ENCODE data around the gene CRB2.

The CRB2 gene

GRCh38 chr9:123380852-123381705 lies 25.1 kb downstream of the CRB2 start:
- Histone ChIP-seq H3K27me3 (ENCODE audit: insufficient read depth, low read length, poor library complexity) (no peaks in the 10 kb centered on the region), H3K36me3 (ENCODE audit: insufficient read depth, low read length) (no peaks in the 10 kb centered on the region), H3K79me2 (ENCODE audit: insufficient read depth, low read length) (no peaks in the 10 kb centered on the region), H4K20me1 (ENCODE audit: insufficient read depth, low read length) (no peaks in the 10 kb centered on the region), H3K4me2 (ENCODE audit: insufficient read depth, low read length) (no peak overlapping the region), H3K4me3 (ENCODE audit: low read depth in 1 of 2, low read length in 2 of 2) (no peak overlapping the region), H3K9me3 (ENCODE audit: insufficient read depth, low read length, severe bottlenecking) (no peaks in the 10 kb centered on the region), H2AFZ (ENCODE audit: low read depth, low read length) (no peak overlapping the region), H3K9ac (ENCODE audit: low read depth, low read length) (no peak overlapping the region), H3K27ac (ENCODE audit: low read length) (no peak overlapping the region), H3K4me1 (ENCODE audit: insufficient read depth, low read length) (0 out of 2 replicates have a peak, but pooled peaks cover 4% of the 10 kb centered on the region)
- TF ChIP-seq, protein P1, sequence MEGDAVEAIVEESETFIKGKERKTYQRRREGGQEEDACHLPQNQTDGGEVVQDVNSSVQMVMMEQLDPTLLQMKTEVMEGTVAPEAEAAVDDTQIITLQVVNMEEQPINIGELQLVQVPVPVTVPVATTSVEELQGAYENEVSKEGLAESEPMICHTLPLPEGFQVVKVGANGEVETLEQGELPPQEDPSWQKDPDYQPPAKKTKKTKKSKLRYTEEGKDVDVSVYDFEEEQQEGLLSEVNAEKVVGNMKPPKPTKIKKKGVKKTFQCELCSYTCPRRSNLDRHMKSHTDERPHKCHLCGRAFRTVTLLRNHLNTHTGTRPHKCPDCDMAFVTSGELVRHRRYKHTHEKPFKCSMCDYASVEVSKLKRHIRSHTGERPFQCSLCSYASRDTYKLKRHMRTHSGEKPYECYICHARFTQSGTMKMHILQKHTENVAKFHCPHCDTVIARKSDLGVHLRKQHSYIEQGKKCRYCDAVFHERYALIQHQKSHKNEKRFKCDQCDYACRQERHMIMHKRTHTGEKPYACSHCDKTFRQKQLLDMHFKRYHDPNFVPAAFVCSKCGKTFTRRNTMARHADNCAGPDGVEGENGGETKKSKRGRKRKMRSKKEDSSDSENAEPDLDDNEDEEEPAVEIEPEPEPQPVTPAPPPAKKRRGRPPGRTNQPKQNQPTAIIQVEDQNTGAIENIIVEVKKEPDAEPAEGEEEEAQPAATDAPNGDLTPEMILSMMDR (IDR thresholded peaks at IDR 0.05; ENCODE audit: borderline replicate concordance, extremely low read depth, low read length, poor library complexity, severe bottlenecking), result no peak
- no peak for TF ChIP-seq EZH2 (IDR thresholded peaks at IDR 0.05; ENCODE audit: borderline replicate concordance, low read depth, low read length, severe bottlenecking)
- no peak for DNase-seq
- ATAC-seq (ENCODE audit: insufficient read depth, low read depth), result no peak

GRCh38 chr9:123382653-123383511 lies 26.9 kb downstream of the CRB2 start:
- no peak overlapping the region for H3K4me3 ChIP-seq (ENCODE audit: low read depth in 1 of 2, low read length in 2 of 2)
- no peaks in the 10 kb centered on the region for H3K27me3 ChIP-seq (ENCODE audit: insufficient read depth, low read length, poor library complexity)
- H2AFZ ChIP-seq (ENCODE audit: low read depth, low read length), result no peak overlapping the region
- DNase-seq (no peak), ATAC-seq (ENCODE audit: insufficient read depth, low read depth) (no peak)
- H4K20me1 ChIP-seq (ENCODE audit: insufficient read depth, low read length), result no peaks in the 10 kb centered on the region
- H3K36me3 ChIP-seq (ENCODE audit: insufficient read depth, low read length), result no peaks in the 10 kb centered on the region
- no peaks in the 10 kb centered on the region for H3K9me3 ChIP-seq (ENCODE audit: insufficient read depth, low read length, severe bottlenecking)
- H3K27ac ChIP-seq (ENCODE audit: low read length), result no peak overlapping the region
- TF ChIP-seq, protein P1 (IDR thresholded peaks at IDR 0.05; ENCODE audit: borderline replicate concordance, extremely low read depth, low read length, poor library complexity, severe bottlenecking), result no peak
- TF ChIP-seq EZH2 (IDR thresholded peaks at IDR 0.05; ENCODE audit: borderline replicate concordance, low read depth, low read length, severe bottlenecking), result no peak
- H3K4me1 ChIP-seq (ENCODE audit: insufficient read depth, low read length), result no peaks in the 10 kb centered on the region
- H3K9ac ChIP-seq (ENCODE audit: low read depth, low read length), result no peak overlapping the region
- no peaks in the 10 kb centered on the region for H3K79me2 ChIP-seq (ENCODE audit: insufficient read depth, low read length)
- no peak overlapping the region for H3K4me2 ChIP-seq (ENCODE audit: insufficient read depth, low read length)

DNA sequence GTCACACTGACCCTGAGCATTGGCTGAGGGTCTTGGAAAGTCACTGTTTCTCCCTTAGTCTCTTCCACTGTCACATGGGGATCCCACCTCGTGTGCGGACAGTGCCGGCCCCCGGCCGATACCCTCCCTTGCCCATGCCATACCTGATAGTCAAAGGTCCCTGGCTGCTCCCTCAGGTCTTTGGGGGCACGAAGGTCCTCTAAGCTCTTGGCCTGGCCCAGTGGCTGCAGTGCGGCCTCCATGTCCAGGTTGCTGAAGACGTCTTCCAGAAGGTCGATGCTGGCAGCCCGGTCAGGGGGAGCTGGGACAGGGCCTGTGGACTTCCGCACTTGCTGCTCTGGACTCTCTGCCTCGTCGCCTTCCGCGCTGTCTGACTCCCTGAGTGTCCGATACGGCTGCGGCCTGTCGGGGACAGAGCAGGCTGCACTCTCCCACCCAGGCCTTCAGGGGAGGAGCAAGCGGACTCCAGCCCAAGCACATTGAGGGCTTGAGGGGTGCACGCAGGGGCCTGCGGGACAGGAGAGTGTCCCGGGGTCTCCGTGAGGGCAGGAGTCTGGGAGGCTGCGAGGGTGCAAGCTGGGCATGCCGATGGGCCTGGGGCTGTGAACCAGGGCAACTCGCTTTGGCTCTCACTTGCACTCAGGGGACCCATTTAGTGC lies 27.6 kb downstream of the CRB2 start:
- no peak overlapping the region for H3K4me3 ChIP-seq (ENCODE audit: low read depth in 1 of 2, low read length in 2 of 2)
- H3K79me2 ChIP-seq (ENCODE audit: insufficient read depth, low read length), result no peaks in the 10 kb centered on the region
- H3K27ac ChIP-seq (ENCODE audit: low read length), result no peak overlapping the region
- no peak for DNase-seq
- no peaks in the 10 kb centered on the region for H4K20me1 ChIP-seq (ENCODE audit: insufficient read depth, low read length)
- no peaks in the 10 kb centered on the region for H3K36me3 ChIP-seq (ENCODE audit: insufficient read depth, low read length)
- H2AFZ ChIP-seq (ENCODE audit: low read depth, low read length), result no peak overlapping the region
- H3K4me2 ChIP-seq (ENCODE audit: insufficient read depth, low read length), result no peak overlapping the region
- H3K27me3 ChIP-seq (ENCODE audit: insufficient read depth, low read length, poor library complexity), result no peaks in the 10 kb centered on the region
- TF ChIP-seq, protein P1 (IDR thresholded peaks at IDR 0.05; ENCODE audit: borderline replicate concordance, extremely low read depth, low read length, poor library complexity, severe bottlenecking), result no peak
- TF ChIP-seq EZH2 (IDR thresholded peaks at IDR 0.05; ENCODE audit: borderline replicate concordance, low read depth, low read length, severe bottlenecking), result no peak
- ATAC-seq (ENCODE audit: insufficient read depth, low read depth), result no peak
- H3K4me1 ChIP-seq (ENCODE audit: insufficient read depth, low read length), result no peaks in the 10 kb centered on the region
- no peaks in the 10 kb centered on the region for H3K9me3 ChIP-seq (ENCODE audit: insufficient read depth, low read length, severe bottlenecking)
- no peak overlapping the region for H3K9ac ChIP-seq (ENCODE audit: low read depth, low read length)
